ENCODE measurements around the gene FOXD3.

FOXD3 gene

GRCh38 chr1:63322114-63322943 lies at the start of gene FOXD3:
Gene FOXD3 (plus strand): TSS chr1:63322567. CDS start chr1:63323059, 492 bp downstream.
- DNase-seq (ENCODE audit: low spot score) = peak; percentile 78

GRCh38 chr1:63272811-63273210 lies 49.6 kb upstream of the FOXD3 start:
- DNase-seq (ENCODE audit: low spot score) = no peak

- DNase-seq (ENCODE audit: low spot score) = no peak
Observed at GRCh38 chr1:63274371-63274770, 48.0 kb upstream of the FOXD3 start.

- DNase-seq (ENCODE audit: low spot score) = no peak
Observed at GRCh38 chr1:63274979-63275378, 47.4 kb upstream of the FOXD3 start.

- no peak for DNase-seq (ENCODE audit: low spot score)
Observed at GRCh38 chr1:63276624-63277023, 45.7 kb upstream of the FOXD3 start.

- no peak for DNase-seq (ENCODE audit: low spot score)
Observed at GRCh38 chr1:63277195-63278192, 44.9 kb upstream of the FOXD3 start.

GRCh38 chr1:63281753-63282152 lies 40.6 kb upstream of the FOXD3 start:
- DNase-seq (ENCODE audit: low spot score) = no peak

- DNase-seq (ENCODE audit: low spot score) = no peak
Observed at GRCh38 chr1:63289135-63289534, 33.2 kb upstream of the FOXD3 start.

GRCh38 chr1:63294803-63295594 lies 27.4 kb upstream of the FOXD3 start:
- DNase-seq (ENCODE audit: low spot score) = no peak

- DNase-seq (ENCODE audit: low spot score) = no peak
Observed at GRCh38 chr1:63304410-63304809, 18.0 kb upstream of the FOXD3 start.

GRCh38 chr1:63305043-63305442 lies 17.3 kb upstream of the FOXD3 start:
- no peak for DNase-seq (ENCODE audit: low spot score)

- DNase-seq (ENCODE audit: low spot score) = no peak
Observed at GRCh38 chr1:63307196-63307794, 15.1 kb upstream of the FOXD3 start.

- no peak for DNase-seq (ENCODE audit: low spot score)
Observed at GRCh38 chr1:63316598-63316983, 5.8 kb upstream of the FOXD3 start.

- peak; percentile 86 for DNase-seq (ENCODE audit: low spot score)
Observed at GRCh38 chr1:63316984-63317816, 5.2 kb upstream of the FOXD3 start.

GRCh38 chr1:63317817-63318152 lies 4.6 kb upstream of the FOXD3 start:
- DNase-seq (ENCODE audit: low spot score) = no peak

GRCh38 chr1:63318201-63318979 lies 4.0 kb upstream of the FOXD3 start:
- no peak for DNase-seq (ENCODE audit: low spot score)

- DNase-seq (ENCODE audit: low spot score) = no peak
Observed at GRCh38 chr1:63319046-63320021, 3.0 kb upstream of the FOXD3 start.

- DNase-seq (ENCODE audit: low spot score) = no peak
Observed at GRCh38 chr1:63320022-63320721, 2.2 kb upstream of the FOXD3 start.

Measured in HuH-7 (cell line).